AG09319 (cell line): ENCODE results near the gene GNAQ.

Experiments used
- DNase-seq: peaks from one replicate; pipeline ENCODE4 v3.0.0-alpha.2; 2010; ENCODE audit warnings: low read depth; ENCODE audit errors: extremely low read depth
- CTCF ChIP-seq: IDR thresholded peaks from 2 replicates; pipeline ENCODE4 v1.5.1; 2011; ENCODE audit warnings: low read depth, mild to moderate bottlenecking, inconsistent platforms, low read length, moderate library complexity

Gene GNAQ

DNA sequence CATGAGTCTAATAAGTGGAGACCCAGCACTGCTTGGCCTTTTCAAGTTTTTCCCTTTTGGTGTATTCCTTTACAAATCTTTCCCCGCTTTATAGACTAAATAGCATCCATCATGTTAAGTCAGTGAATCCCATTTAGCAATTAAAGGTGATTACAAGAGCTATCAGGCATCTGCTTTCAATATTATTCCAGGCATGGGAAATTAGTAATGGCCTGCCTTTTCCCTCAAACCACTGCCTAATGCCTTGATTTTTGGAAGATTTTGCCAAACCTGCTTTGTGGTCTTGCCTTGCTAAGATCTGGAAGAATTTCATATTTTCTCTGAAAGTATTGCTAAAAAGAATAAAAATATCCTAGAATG lies 280.6 kb downstream of the GNAQ start:
- no peak for DNase-seq
- no peak for TF ChIP-seq CTCF

- TF ChIP-seq CTCF, result no peak
- no peak for DNase-seq
Observed at GRCh38 chr9:77750284-77750683, 281.3 kb downstream of the GNAQ start.

DNA sequence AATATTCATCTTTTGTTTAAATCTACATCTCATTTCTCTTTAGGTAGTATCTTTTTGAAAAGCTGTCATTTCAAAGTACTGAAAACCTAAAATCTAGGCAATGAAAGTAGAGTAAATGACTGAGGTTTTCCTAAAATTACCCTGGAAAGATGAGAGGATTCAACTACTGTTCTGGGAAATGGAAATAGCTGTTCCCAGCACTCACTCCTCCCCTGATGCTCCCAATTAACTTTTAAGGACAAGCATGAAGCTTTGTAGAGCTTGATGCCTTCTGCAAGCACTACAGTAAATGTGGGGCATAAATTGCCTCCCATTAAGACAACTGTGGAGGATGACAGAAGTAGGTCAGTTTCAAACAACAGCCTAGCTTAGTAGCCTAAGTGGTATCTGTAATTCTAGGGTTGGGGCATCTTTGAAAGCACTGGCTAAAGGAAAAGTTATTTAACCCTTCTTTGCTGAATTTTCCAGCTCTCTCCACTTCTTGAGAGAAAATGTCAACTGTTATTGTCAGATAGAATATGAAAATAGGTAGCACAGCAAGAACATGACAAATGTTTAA lies 283.3 kb downstream of the GNAQ start:
- no peak for DNase-seq
- no peak for TF ChIP-seq CTCF

DNA sequence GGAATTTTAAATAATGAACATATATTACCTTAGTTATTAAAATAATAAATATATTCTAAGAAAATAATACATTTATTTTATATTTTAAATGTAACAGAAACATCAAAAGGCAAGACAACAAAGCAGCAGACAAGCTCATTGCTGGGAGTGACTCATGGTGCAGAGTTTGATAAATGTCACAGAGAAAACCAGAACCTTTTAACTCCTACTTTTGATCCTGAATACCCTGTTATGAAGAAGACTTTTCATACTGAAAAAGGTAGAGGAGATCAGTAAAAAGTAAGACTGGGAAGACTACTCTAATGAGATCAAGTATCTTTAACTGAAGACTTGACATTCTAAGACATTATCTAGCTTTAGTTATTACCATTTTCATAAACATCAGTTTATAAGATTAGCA lies 284.4 kb downstream of the GNAQ start:
- DNase-seq, result no peak
- no peak for TF ChIP-seq CTCF

- no peak for DNase-seq
- TF ChIP-seq CTCF, result no peak
Observed at GRCh38 chr9:77744841-77745430, 286.7 kb downstream of the GNAQ start.

GRCh38 chr9:77743386-77743785 lies 288.2 kb downstream of the GNAQ start:
- DNase-seq, result no peak
- no peak for TF ChIP-seq CTCF

- no peak for TF ChIP-seq CTCF
- DNase-seq, result no peak
Observed at GRCh38 chr9:77738932-77739331, 292.7 kb downstream of the GNAQ start.
